OCI-LY1 (cell line): Measurements from ENCODE around the gene VKORC1.

Source experiments
- CTCF ChIP-seq: fragments of 200-600 bp; sonication (generic), shearing (Covaris generic); IDR thresholded peaks from 2 replicates; pipeline ENCODE4 v1.5.1; 2017; ENCODE audit warnings: mild to moderate bottlenecking, antibody characterized with exemption, low read length, moderate library complexity, mixed read lengths
- EZH2 ChIP-seq: fragments of 200-600 bp; sonication (generic), shearing (Covaris generic); IDR thresholded peaks from 2 replicates; pipeline ENCODE4 v1.8.0; 2017; ENCODE audit warnings: borderline replicate concordance, mixed run types, mild to moderate bottlenecking, antibody characterized with exemption, low read length, moderate library complexity, mixed read lengths

GRCh38 chr16:31085873-31086628, 8.5 kb downstream of the VKORC1 start:
- TF ChIP-seq CTCF (no peak), EZH2 (no peak)
